Gastroesophageal sphincter (tissue), 4 donors: ENCODE results near the gene KLF13. TPM values are rescaled to one million over a fixed set of nuclear protein-coding genes. Genes with fewer than 3 reads are reported as not detected.
A peak's percentile ranks its signal among the peaks of the same experiment; 100 is the strongest.

Experiments
- ATAC-seq: fragments of 150-250 bp; one replicate; pipeline ENCODE4 v1.9.1; 2016; ENCODE audit warnings: mild to moderate bottlenecking, moderate library complexity
- H3K27ac ChIP-seq, 4 donors: fragments of 200-600 bp; sonication (generic) in 3 of 4; 1 replicate in 3 of 4; 2 replicates in 1 of 4; pipeline ENCODE4 v1.5.1; 2016 to 2019
- H3K27me3 ChIP-seq: fragments of 200-600 bp; sonication (generic); one replicate; pipeline ENCODE4 v1.5.1; 2019
- H3K36me3 ChIP-seq, 2 donors: fragments of 200-600 bp; sonication (generic); one replicate each; pipeline ENCODE4 v1.5.1; 2019; ENCODE audit warnings: control low read depth in 1 of 2
- H3K4me1 ChIP-seq, 3 donors: fragments of 200-600 bp; sonication (generic); 1 replicate in 2 of 3; 2 replicates in 1 of 3; pipeline ENCODE4 v1.5.1; 2016 to 2019; ENCODE audit warnings: control low read depth in 2 of 3
- H3K4me3 ChIP-seq, 2 donors: fragments of 200-600 bp; sonication (generic); one replicate each; pipeline ENCODE4 v1.5.1; 2019; ENCODE audit warnings: mild to moderate bottlenecking in 1 of 2, moderate library complexity in 1 of 2
- H3K9me3 ChIP-seq, 3 donors: fragments of 200-600 bp; sonication (generic); one replicate each; pipeline ENCODE4 v1.5.1; 2017 to 2019; ENCODE audit warnings: control low read depth in 2 of 3
- EP300 ChIP-seq: sonication (generic); formaldehyde crosslinking; IDR thresholded peaks from one replicate; pipeline ENCODE4 v1.6.1; 2017; ENCODE audit warnings: antibody characterized with exemption, mild to moderate bottlenecking
- POLR2A ChIP-seq, 2 donors: fragments of 450-650 bp; IDR thresholded peaks; one replicate each; pipeline ENCODE4 v1.6.1; 2017; ENCODE audit warnings: antibody characterized with exemption in 2 of 2, mild to moderate bottlenecking in 2 of 2, moderate library complexity in 1 of 2
- POLR2AphosphoS5 ChIP-seq: sonication (generic); formaldehyde crosslinking; IDR thresholded peaks from one replicate; pipeline ENCODE4 v1.6.1; 2017; ENCODE audit warnings: antibody characterized with exemption
- WGBS, 2 donors: methylation state at CpG; one replicate each; pipeline ENCODE4 v1.1.5; 2018; ENCODE audit warnings: low coverage in 1 of 2; 5-methylcytosine and 5-hydroxymethylcytosine counted together
- total RNA-seq, 4 donors: library from RNA; depleted of rRNA; stranded (reverse); fragments of >200 nt; gene quantifications; one replicate each; pipeline ENCODE4 v1.1.0, GENCODE V29; 2016
- TF ChIP-seq, protein P1 (sequence below), 4 experiments: fragments of 200-600 bp in 2 of 4; fragments of 450-650 bp in 2 of 4; sonication (generic) in 1 of 4; IDR thresholded peaks; one replicate each; pipeline ENCODE4 v1.5.1; 2017 to 2019; ENCODE audit warnings: antibody characterized with exemption in 4 of 4, mild to moderate bottlenecking in 2 of 4, moderate library complexity in 2 of 4

The KLF13 gene
- total RNA-seq, 4 donors from 2014 or later: 49.7 to 106 (median 76.1) TPM

GRCh38 chr15:31337352-31338031 lies 10.9 kb downstream of the KLF13 start:
- no peak overlapping the region for H3K4me3 ChIP-seq
- no peaks in the 10 kb centered on the region for H3K27me3 ChIP-seq
- H3K4me1 ChIP-seq: peaks cover 21 to 100% (median 58%) of the 10 kb centered on the region in 3 donors
- H3K9me3 ChIP-seq: no peaks in the 10 kb centered on the region
- TF ChIP-seq, protein P1, sequence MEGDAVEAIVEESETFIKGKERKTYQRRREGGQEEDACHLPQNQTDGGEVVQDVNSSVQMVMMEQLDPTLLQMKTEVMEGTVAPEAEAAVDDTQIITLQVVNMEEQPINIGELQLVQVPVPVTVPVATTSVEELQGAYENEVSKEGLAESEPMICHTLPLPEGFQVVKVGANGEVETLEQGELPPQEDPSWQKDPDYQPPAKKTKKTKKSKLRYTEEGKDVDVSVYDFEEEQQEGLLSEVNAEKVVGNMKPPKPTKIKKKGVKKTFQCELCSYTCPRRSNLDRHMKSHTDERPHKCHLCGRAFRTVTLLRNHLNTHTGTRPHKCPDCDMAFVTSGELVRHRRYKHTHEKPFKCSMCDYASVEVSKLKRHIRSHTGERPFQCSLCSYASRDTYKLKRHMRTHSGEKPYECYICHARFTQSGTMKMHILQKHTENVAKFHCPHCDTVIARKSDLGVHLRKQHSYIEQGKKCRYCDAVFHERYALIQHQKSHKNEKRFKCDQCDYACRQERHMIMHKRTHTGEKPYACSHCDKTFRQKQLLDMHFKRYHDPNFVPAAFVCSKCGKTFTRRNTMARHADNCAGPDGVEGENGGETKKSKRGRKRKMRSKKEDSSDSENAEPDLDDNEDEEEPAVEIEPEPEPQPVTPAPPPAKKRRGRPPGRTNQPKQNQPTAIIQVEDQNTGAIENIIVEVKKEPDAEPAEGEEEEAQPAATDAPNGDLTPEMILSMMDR (IDR thresholded peaks at IDR 0.05): no peak
- TF ChIP-seq POLR2AphosphoS5 (no peak), EP300 (no peak), POLR2A (IDR thresholded peaks at IDR 0.05) (no peak)
- no peak for ATAC-seq
- peak overlapping the region in 3 of 4 donors; percentile 79 to 86 (median 81) for H3K27ac ChIP-seq
- 75 to 76% methylated on average over 9 of the region's 12 CpGs for WGBS, 2 donors
- H3K36me3 ChIP-seq: no peaks in the 10 kb centered on the region

DNA sequence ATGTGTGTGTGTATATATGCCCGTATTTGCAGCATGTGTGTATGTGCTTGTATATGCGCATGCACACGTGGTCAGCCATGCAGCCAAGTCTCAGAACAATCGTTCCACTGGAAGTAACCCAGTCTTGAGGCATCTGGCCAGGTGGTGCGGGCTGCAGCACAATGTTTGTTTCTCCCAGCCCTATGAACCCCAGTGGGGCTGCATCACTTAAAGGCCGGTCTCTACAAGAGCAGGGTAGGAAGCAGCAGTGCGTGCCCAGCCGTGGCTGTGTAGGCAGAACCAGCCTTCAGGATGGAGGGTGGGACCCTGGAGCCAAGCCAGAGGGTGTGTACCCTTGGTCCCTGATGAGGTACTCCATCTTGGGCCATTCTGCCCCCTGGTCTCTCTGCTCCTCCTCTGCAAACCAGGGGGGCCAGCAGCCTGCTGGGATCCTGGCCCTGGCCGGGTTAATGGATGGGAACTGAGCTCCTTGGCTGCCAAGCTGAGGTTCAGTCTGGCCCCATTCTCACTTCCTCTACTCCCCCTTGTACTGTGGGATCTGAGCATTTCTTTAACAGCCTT lies 11.8 kb downstream of the KLF13 start:
- H3K4me3 ChIP-seq: peak overlapping the region in 1 of 2 donors; percentile 20
- WGBS, 2 donors: 7% methylated on average over 4 of the region's 9 CpGs; no CpG with 5 or more reads in 1 of the 2 donors
- ATAC-seq: peak; percentile 22
- peak overlapping the region; percentile 67 to 86 (median 80) for H3K27ac ChIP-seq
- peaks cover 20 to 100% (median 67%) of the 10 kb centered on the region in 3 donors for H3K4me1 ChIP-seq
- H3K36me3 ChIP-seq: no peaks in the 10 kb centered on the region
- H3K9me3 ChIP-seq: no peaks in the 10 kb centered on the region
- TF ChIP-seq POLR2A (IDR thresholded peaks at IDR 0.05) (no peak), POLR2AphosphoS5 (no peak), EP300 (no peak)
- TF ChIP-seq, protein P1 (IDR thresholded peaks at IDR 0.05): no peak
- H3K27me3 ChIP-seq: no peaks in the 10 kb centered on the region

GRCh38 chr15:31338879-31339557 lies 12.4 kb downstream of the KLF13 start:
- Histone ChIP-seq H3K4me1 (peaks cover 26 to 100% (median 73%) of the 10 kb centered on the region in 3 donors), H3K27ac (peak overlapping the region; percentile 67 to 86 (median 80)), H3K9me3 (no peaks in the 10 kb centered on the region), H3K36me3 (no peaks in the 10 kb centered on the region), H3K27me3 (no peaks in the 10 kb centered on the region), H3K4me3 (peak overlapping the region in 1 of 2 donors; percentile 20)
- 0 to 32% methylated on average over 1 to 7 of the region's 9 CpGs for WGBS, 2 donors
- TF ChIP-seq, protein P1 (IDR thresholded peaks at IDR 0.05): no peak
- TF ChIP-seq EP300 (no peak), POLR2A (IDR thresholded peaks at IDR 0.05) (no peak), POLR2AphosphoS5 (no peak)
- ATAC-seq: peak; percentile 72

DNA sequence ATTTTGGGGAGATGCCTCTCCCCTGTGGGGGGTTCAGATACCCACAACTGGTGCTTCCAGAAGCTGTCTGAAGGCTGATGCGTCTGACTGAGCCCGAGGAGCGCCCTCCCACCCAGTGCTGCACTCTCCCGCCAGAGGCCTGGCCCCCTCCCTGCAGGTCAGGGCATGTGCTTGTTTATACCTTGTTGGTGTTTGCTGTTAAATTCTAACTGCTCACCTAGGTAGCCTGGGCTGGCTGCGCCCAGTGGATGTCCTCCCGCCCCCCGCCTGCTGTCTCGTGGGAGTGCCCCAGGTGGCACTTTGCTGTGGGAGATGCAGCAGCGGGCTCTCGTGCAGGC lies 12.9 kb downstream of the KLF13 start:
- Histone ChIP-seq H3K27ac (peak overlapping the region; percentile 29 to 86 (median 80)), H3K4me1 (peaks cover 31 to 100% (median 76%) of the 10 kb centered on the region in 3 donors), H3K4me3 (peak overlapping the region in 1 of 2 donors; percentile 20), H3K36me3 (no peaks in the 10 kb centered on the region), H3K9me3 (no peaks in the 10 kb centered on the region), H3K27me3 (no peaks in the 10 kb centered on the region)
- ATAC-seq: no peak
- no CpG with 5 or more reads among the region's 10 CpGs for WGBS, 2 donors
- TF ChIP-seq EP300: no peak

DNA sequence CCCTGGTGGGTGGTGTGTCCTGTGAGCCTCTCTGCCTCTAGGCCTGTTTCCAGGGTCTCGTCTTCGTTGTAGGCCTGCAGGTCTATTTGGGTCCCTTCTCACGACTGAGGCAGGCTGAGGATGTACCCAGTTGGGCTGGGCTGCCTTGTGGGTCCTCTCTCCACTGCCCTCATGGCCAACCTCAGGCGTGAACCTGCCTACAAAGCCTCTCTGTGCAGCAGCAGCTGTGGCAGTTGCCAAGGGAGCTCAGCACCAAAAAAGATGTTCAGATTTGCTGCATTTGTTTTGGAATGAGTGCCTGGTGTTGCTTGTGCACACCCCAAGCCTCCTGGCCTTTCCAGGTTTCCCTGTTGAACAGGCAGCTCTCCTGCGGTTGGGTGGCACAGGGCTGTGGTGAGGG lies 13.4 kb downstream of the KLF13 start:
- H3K27ac ChIP-seq: peak overlapping the region; percentile 29 to 86 (median 80)
- no peaks in the 10 kb centered on the region for H3K9me3 ChIP-seq
- peaks cover 31 to 100% (median 76%) of the 10 kb centered on the region in 3 donors for H3K4me1 ChIP-seq
- no peaks in the 10 kb centered on the region for H3K36me3 ChIP-seq
- no peak overlapping the region for H3K4me3 ChIP-seq
- no peaks in the 10 kb centered on the region for H3K27me3 ChIP-seq
- no peak for ATAC-seq
- TF ChIP-seq EP300: no peak
- TF ChIP-seq POLR2AphosphoS5: no peak
- TF ChIP-seq, protein P1 (IDR thresholded peaks at IDR 0.05): no peak
- no peak for TF ChIP-seq POLR2A (IDR thresholded peaks at IDR 0.05)
- 80 to 100% methylated on average over 1 of the region's 5 CpGs for WGBS, 2 donors
